ENCODE data around the gene MCAT.

The MCAT gene

GRCh38 chr22:43142880-43143562 lies at the start of gene MCAT:
MCAT (minus strand) TSS chr22:43143398; CDS start chr22:43143348, 50 bp downstream.
- DNase-seq = peak; percentile 73

- no peak for DNase-seq
Measured at GRCh38 chr22:43191831-43192230, 48.6 kb upstream of the MCAT start.

DNA sequence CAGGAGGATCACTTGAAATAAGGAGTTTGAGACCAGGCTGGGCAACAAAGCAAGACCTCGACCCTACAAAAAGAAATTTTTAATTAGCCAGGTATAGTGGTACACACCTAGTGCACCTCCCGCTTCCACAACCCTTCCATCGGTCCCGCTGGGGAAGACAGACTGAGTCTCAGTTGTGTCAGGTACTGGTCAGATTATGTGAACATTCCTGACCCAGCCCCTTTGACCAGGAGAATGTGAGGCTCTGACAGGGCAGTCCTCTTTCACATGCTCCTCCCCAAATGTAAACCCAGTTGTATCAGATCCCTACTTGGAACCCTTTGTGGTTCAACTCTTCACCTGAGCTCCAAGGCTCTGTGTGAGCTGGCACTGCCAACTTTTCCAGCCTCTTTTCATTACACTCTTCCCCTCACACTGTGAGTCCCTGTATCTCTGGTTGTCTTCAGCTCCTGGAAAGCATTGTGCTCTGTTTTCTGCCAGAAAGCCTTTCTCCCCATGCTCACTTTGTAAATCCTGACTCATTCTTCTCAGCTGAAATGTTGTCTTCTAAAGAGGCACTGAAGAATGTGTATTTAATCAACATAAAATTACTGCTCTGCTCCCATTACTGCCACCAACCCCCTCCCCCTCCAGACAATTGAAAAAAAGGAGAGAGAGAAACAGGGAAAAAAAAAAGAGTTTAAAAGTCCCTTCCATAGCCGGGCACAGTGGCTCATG lies 45.8 kb upstream of the MCAT start:
- no peak for DNase-seq

DNA sequence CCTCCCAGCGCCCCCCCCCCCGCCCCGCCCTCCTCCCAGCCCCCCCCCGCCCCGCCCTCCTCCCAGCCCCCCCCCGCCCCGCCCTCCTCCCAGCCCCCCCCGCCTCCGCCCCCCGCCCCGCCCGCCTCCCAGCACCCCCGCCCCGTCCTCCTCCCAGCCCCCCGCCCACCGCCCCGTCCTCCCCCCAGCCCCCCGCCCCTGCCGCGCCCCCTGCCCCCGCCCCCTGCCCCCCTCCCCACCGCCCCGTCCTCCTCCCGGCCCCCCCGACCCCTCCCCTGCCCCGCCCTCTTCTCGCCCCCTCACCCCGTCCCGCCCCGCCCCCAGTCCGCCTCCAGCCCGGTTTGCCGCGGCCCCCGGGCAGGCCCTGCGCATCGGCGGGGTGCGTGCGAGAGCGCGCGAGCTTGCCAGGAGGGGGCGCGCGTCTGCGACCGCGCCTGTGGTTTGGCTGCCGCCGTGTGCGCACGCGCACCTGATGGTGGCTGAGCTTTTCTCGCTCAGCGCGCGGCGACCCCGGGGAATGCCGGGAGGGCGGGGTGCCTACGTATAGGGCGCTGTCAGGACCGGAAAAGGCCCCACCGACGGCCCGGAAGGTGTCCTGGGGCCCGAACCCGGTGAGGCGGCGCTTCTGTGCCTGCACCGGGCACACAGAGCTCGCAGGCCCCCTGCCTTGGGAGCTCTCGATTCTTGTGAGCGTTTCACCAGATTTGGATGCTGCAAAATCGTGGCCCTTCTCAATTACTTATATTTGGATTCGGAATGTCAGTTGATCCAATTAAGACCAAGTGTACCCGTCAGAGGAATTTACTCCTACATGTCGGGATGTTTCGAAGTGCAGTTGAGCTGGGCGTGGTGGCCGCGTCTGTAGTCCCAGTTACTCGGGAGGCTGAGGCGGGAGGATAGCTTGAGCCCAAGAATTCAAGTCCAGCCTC lies 44.2 kb upstream of the MCAT start:
- DNase-seq = peak; percentile 83

DNA sequence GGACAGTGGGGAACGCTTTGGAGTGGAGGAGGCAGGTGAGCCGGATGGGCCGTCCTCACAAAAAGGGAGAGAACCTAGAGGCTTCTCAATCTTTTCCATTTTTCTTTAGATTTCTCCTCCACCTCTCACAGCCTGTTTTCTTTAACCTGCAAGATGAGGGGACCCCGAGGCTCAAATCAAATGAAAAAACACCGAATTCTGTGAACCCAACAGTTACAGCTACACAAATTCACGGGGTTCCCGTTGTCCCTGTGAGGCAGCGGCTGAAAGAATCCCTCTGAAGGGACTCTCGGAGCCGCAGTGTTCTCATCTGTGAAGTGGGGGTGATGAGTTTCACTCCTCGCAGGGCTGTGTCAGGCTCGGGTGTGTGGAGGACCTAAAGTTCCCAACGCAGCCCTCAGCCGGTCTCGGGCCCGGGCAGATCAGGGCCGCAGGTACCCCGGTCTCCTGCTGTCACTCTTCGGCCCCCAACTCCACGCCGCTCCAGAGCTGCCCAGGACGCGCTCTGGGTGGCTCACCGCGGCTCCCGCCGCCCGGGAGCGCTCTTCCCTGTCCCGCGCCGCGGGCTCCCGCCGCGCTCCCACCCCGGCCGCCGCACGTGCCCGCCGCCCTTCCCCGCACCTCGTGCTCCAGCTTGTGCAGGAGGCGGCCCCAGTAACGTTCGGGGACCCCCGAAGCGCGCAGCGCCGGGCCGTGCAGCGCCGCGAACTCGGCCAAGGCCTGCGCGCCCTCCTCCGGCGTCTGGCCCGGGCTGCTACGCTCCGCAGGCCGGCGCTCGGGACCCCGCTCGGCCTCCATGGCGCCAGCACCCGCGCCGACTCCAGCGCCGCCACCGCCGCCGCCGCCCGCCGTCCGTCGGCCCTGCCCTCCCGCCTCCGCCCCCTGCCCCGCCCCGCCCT lies 43.3 kb upstream of the MCAT start, which contains the start of gene TTLL12:
TSS of gene TTLL12 (minus strand) at position 863 of the 899 bp plus-strand sequence. CDS start at position 798, 65 bp downstream.
- DNase-seq = no peak

GRCh38 chr22:43185860-43186261 lies 42.7 kb upstream of the MCAT start:
- no peak for DNase-seq

DNA sequence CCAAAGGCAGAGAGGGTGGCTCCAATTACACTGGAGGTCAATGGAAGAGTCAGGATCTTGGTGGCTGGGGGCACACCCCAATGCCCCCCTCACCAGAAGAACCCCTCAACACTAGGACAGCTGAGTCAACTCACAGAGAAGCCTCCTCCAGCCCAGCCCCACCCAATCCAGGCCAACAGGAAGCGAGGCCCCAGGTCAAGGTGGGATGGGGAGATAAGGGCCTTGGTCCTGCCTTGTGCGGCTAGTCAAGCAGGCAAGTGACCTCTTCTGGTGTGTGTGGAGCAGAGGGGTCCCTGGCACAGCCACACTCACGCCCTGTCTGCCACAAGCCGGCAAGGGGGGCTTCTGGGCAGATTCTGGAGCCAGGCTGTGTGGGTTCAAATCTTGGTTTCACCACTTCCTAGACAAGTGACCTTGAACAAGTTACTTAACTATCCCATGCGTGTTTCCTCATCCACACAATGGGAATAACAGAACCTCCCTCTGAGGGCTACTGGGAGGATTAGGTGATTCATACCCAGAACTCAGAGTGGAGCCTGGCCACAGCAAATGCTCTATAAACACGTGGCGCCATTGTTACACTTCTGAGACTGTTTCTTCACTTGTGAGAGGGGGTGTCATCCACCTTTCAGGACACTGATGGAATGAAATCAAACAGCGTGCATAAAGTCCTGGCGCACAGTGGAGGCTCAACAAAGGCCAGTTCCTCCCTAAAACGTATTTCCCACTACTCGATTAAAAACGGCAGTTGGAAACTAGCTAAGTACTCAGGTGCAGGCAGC lies 40.5 kb upstream of the MCAT start:
- no peak for DNase-seq

DNA sequence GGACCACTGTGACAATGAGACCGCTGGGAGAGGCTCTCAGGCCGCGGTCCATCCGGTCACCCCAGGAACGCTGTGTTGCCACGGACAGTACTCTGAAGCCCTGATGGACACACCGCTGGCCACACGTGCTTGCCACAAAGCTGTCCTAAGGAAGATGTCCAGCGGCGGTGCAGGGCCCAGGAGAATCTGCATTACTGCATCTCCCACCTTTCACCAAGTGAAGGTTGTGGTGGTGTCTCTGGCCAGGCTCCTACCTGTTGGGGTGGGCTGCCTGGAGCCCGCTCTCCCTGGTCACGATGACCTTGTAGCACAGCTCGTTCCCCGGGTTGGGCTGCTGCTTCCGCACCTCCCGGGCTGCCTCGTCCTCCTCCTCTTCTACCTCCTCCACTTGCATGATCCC lies 39.5 kb upstream of the MCAT start:
- DNase-seq = no peak

DNA sequence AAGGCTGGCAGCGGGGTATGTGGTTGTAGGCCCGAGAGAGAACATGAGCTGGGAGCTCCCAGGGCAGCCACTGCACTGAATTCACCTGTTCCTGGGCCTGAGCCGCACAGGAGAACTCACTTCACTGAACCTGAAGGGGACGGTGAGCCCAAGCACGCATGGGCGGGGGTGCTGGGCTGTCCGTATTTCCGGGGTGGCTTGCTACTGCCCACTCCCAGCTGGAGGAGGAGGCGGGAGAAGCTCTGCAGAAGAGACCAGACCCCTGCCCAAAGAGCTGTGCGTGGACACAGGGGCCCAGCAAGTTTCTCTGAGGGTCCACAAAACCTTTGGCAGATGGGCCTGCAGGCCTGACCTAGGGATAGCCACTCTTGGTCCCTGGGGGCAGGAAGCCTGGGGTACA lies 38.9 kb upstream of the MCAT start:
- DNase-seq = no peak

DNA sequence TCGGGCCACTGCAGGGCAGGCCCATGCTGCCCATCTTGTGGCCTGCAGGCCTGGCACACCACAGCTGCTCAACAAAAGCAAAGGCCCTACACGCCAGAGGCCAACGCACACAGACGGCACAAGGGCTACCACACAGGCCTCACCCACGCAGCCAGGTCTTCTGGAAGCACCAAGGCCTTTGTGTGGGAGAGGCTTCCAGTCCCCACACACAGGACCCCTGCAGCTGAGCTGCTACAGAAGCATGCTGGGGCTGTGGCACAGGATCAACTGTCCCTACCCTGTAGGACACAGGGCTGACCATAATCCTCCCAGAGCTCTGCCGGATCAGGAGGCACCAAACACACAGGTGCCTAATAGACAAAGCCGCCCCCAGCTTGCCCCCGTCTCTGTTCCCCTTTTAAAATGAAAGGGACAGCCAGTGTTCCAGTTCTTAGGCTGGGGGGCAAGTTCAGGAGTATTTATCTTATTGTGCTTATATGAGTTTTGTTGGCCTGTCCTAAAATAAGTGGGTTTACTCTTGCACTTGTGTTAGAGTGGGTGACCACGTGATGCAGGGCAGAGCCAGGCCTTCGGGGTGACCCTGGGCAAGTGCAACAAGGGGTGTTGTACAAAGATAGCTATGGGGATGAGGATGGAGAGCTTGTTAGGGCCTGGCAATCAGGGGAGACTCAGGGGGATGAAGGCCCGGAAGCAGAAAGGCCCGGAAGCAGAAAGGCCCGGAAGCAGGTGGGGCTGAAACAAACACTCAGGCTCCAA lies 38.3 kb upstream of the MCAT start:
- DNase-seq = no peak

DNA sequence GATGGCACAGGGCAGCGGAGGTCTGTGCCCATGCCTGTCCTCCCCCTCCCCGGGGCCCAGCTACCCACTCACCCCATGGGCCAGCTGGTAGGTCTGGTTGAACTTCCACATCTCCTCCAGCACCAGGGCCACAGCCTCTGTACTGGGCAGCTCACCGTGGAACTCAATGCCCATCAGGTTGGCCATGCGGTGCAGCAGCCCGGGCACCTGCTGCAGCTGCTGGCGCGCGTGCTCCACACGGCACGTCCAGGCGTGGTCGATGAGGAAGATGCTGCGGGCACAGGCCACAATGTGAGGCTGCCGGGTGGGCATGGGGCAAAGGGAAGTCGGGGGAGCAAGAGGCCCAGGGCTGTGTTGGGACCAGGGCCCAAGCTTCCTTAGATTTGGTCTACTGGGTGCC lies 37.5 kb upstream of the MCAT start:
- DNase-seq = no peak

GRCh38 chr22:43179911-43180195 lies 36.7 kb upstream of the MCAT start:
- no peak for DNase-seq

GRCh38 chr22:43179146-43179910 lies 36.1 kb upstream of the MCAT start:
- DNase-seq = no peak

DNA sequence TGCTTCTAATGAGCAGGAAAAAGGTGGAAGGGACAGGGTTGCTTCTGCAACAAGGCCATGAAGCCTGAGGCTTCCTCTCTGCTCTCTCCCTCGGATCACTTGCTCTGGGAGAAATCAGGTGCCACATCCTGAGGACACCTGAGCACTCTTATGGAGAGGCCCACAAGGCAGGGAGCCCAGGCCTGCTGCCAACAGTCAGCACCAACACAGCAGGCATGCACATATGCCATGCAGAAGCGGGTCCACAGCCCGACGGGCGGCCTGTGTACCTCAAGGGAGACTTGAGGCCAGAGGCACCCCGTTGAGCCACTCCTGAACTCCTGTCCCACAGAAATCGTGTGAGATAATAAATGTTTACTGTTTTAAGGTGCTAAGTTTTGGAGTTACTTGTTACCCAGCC lies 34.3 kb upstream of the MCAT start:
- no peak for DNase-seq

DNA sequence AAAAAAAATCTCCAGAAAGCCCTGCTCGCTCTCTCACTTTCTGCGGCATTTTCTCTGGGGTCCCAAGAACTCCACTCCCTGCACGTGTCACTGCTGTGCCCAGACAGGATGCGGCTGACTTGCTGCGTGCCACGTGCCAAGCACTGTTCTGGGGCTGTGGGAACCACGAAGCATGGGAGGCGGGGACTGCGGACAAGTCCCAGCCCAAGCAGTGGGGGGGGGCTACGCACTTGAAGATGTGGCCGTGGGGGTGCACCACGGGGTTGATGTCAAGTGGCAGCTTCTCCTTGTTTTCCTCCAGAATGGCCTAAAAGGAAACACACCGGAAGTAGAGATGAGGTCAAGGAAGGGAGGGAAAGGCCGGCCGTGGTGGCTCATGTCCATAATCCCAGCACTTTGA lies 32.9 kb upstream of the MCAT start:
- DNase-seq = no peak

- no peak for DNase-seq
Measured at GRCh38 chr22:43174941-43175531, 31.8 kb upstream of the MCAT start.

DNA sequence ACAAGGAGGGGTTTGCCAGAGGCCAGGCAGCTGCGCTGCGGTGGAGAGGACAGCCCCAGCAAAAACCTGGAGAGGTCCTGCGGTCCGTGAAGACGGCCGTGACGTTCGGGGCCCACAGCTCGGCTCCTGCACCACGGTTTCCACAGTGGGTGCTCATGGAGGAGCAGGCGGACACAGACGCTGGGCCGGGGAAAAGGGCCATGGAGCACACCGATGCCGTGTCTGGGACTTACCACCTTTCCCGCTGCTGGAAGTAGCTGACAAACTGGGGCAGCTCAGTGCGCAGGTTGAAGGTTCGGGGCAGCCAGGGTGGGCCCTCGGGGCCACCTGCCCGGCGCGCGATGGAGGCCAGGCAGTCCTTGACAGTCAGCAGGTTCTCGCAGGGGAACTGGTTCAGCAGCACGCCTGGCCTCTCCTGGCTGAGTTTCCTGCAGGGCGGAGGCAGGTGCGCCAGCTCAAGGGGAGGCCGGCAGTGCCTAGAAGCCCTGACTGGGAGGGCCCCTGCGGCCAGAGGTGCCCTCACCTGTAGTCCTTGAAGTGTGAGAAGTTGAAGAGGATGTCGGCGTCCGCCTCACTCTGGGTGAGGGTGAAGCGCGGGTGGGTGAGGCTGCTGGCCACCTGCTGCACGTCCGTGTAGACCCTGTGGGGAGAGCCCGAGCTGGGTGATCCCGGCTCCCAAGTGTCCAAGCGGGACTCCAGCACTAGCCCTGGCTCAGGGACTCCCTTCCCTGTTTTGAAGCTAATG lies 30.9 kb upstream of the MCAT start:
- DNase-seq = no peak

GRCh38 chr22:43173566-43173965 lies 30.4 kb upstream of the MCAT start:
- DNase-seq = no peak

DNA sequence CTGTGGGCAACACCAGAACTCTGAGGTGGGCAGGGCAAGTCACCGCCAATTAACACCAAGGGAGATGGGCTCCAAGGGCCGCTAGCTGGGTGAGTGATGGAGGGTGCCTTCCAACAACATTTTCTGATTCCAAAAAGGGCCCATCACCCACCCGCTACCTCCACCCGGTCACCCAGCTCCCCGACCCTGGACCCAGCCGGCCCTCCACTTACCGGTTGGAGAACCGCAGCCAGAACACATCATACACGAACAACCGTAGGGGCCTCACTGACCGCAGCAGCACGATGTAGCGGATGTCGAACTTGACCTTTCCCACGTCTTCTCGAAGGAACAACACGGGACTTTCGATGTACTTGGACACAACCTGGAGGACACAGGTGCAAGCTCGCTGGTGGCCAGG lies 29.0 kb upstream of the MCAT start:
- no peak for DNase-seq

All from NCI-H1048 (cell line).